Epithelial cell of proximal tubule (primary cell): ENCODE results near the gene TMEM184B. TPM values are rescaled to one million over a fixed set of nuclear protein-coding genes. Genes with fewer than 3 reads are reported as not detected.

ENCODE experiments used
- DNase-seq: peaks from one replicate; pipeline ENCODE4 v3.0.0-alpha.2; 2011; ENCODE audit warnings: low read depth
- H3K4me3 ChIP-seq: 2 replicates; pipeline ENCODE4 v1.5.1; 2011; ENCODE audit warnings: low read depth, mild to moderate bottlenecking, low read length
- CTCF ChIP-seq: conservative IDR thresholded peaks from 2 replicates; pipeline ENCODE4 v1.5.1; 2012; ENCODE audit warnings: low read depth, mild to moderate bottlenecking, low read length
- total RNA-seq: library from RNA; depleted of rRNA; stranded (reverse); fragments of >200 nt; gene quantifications from 2 replicates; pipeline ENCODE4 v1.2.3, GENCODE V29; 2015

TMEM184B gene
- 51.9 and 90.2 TPM in 2 replicates for total RNA-seq

- TF ChIP-seq CTCF, result no peak
- DNase-seq, result no peak
- H3K4me3 ChIP-seq, result peak within 1 kb of the TSS; percentile 77
Measured at GRCh38 chr22:38272373-38273134, at the start of gene TMEM184B. Gene TMEM184B, minus strand, starts transcription at chr22:38273010. Its CDS starts 25,049 bp downstream, at chr22:38247961.

GRCh38 chr22:38320605-38321402 lies 48.0 kb upstream of the TMEM184B start:
- no peak overlapping the region for H3K4me3 ChIP-seq
- no peak for TF ChIP-seq CTCF
- DNase-seq, result no peak

GRCh38 chr22:38318792-38319773 lies 46.3 kb upstream of the TMEM184B start:
- no peak for TF ChIP-seq CTCF
- DNase-seq, result no peak
- no peak overlapping the region for H3K4me3 ChIP-seq

GRCh38 chr22:38317995-38318715 lies 45.3 kb upstream of the TMEM184B start:
- no peak for TF ChIP-seq CTCF
- DNase-seq, result no peak
- H3K4me3 ChIP-seq, result peak overlapping the region; percentile 50

GRCh38 chr22:38317122-38317994 lies 44.5 kb upstream of the TMEM184B start, which contains the start of gene CSNK1E:
Gene CSNK1E, minus strand, starts transcription at chr22:38317433. Its CDS starts 3,276 bp downstream, at chr22:38314157.
- H3K4me3 ChIP-seq, result peak within 1 kb of the TSS; percentile 67
- DNase-seq, result no peak
- no peak for TF ChIP-seq CTCF
